AG08395 (cell line): ENCODE measurements around the gene CD86.
"Not testable (repeated sequence)": the region's sequence is repeated elsewhere in the genome, so short reads cannot be mapped to it uniquely, and the experiment has no call there.

ENCODE experiments used
- DNase-seq: peaks from one replicate; pipeline ENCODE4 v3.0.0; 2012; ENCODE audit warnings: mixed read lengths, low spot score

CD86 gene

GRCh38 chr3:122164983-122165382 lies 109.8 kb downstream of the CD86 start:
- DNase-seq: not testable (repeated sequence)

- DNase-seq: no peak
Observed at GRCh38 chr3:122167630-122168029, 112.5 kb downstream of the CD86 start.

DNA sequence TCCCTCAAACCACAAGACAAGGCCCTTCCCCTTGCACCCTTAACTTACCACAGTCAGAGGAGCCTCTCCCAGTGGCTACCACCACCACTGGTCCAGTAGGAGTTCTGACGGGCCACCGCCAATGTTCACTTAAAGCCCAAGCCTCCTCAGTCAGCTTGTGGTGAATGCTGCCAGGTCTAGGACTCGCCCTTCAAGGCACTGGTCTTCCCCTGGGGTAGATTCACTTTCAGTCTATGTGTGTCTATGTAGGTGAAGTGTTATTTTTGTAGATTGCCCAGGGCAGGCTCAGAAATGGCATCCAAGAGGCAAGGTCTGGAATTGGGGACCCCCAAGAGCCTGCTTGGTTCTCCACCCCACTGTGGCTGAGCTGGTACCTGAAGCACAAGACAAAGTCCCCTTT lies 112.9 kb downstream of the CD86 start:
- DNase-seq: no peak

DNA sequence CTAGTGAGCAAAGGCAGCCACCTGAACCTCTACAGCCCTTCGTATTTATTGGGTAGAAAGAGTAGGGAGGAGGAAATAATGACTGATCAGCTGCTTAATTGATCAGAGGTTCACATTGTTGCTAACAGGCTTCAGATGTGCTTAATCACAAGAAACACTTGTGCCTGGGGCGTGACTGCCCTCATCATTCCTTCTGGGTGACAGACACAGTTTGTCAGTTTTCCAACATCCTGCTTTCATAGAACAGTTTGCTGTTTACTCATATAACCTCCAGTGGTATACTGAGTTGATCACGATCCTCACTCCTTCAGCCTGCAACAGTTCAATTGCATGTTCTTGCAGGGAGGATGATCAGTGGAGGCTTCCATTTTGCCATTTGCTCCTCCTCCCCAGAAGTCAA lies 114.7 kb downstream of the CD86 start:
- no peak for DNase-seq
